NCI-H1048 (cell line): ENCODE measurements around the gene FGF14.

Experiments
- DNase-seq: peaks from one replicate; lab custom pipeline; 2025; lab: John Stamatoyannopoulos, UW

FGF14 gene

DNA sequence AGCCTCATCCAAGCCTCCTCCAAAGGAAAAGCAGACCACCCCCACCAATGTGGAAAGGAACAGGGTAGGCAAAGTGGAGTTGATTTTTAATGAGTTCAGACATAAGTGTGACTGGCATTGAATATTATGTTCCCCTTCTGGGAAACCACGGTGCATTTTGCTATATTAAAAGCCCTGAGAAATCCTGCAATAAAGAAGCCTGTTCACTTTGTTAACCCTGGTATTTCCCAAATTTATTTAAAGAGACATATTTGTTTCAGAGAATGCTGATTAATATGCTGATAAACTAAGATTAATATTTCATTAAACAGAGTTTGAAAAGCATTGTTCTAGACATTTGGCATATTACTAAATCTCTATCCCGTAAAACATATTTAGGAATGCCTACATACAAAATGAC is 151.4 kb downstream of the FGF14 start:
- DNase-seq = no peak

GRCh38 chr13:102244607-102245227 is 157.1 kb downstream of the FGF14 start:
- no peak for DNase-seq

DNA sequence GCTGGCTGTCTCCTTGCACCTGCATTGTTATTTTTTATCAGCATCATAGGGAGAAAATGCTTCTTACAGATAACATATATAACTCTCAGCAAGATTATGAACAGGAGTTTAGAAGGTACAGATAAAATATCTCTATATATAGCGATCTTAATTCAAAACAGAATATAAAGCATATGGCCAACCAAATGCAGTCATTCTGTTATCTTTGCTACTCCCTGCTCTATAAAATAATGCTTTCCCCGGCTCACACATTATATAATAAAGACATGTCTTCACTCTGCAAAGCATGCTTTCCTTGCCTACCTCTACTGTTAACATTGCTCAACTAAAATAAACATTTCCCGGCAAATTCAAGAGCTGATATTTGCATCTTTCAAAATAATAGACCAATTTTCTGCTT is 161.7 kb downstream of the FGF14 start:
- no peak for DNase-seq

GRCh38 chr13:102237230-102237629 is 164.6 kb downstream of the FGF14 start:
- DNase-seq = no peak

GRCh38 chr13:102236830-102237229 is 165.0 kb downstream of the FGF14 start:
- no peak for DNase-seq

DNA sequence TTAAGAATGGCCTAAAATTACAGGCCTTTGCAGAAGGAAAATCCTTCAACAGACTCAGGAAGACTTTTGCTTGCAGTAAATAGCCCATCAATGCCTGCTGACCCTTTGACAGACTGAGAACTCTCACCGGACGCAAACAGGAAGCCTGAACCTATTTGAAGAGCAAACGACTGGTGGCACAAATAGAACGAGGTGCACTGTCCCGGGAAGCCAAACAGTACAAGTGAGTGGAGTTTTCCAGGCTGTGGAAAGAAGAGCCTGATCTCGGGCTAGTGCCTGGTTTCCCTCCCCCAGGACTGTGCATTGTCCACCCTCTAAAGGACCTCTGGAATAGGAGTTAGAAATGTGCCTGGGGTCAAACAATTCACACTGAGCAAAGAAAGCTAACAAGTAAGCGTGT is 165.5 kb downstream of the FGF14 start:
- no peak for DNase-seq

- DNase-seq = no peak
These were observed 166.2 kb downstream of the FGF14 start for GRCh38 chr13:102235689-102236088.

DNA sequence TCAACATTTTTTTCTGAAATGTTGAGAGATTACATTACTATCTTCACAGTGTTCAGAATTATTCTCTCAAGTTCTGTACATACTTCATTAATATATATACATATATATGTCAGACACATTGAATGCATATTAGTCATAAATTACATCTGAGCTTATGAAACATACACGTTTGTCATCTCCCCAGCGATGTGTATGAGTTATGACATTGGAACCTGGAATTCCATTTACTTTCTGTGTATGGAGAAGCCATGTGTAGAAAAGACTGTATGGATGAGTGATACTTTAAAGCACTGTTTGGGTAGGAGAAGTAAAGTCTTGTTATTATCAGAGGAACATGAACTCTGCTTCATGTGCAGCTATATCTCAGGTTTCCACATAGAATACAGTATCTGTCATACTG is 167.2 kb downstream of the FGF14 start:
- DNase-seq = no peak

GRCh38 chr13:102233566-102234208 is 168.2 kb downstream of the FGF14 start:
- DNase-seq = peak; percentile 1

DNA sequence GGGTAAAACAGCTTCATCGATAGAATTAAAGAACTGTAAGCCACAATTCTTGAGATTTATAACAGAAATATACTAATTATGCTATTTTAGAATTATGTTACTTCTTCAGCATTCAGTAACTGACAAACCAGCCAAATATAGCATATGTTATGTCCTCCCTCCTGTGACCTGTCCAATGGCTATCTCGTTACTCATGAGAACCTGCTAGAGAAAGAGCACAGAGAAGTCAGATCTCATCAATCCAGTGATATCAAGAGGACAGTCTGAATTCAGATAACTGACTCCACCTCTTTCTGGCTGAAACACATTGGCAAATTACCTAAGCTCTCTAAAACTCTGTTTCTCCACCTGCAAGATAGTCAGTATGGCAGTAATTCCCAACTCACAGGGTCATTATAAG is 170.4 kb downstream of the FGF14 start:
- no peak for DNase-seq

DNA sequence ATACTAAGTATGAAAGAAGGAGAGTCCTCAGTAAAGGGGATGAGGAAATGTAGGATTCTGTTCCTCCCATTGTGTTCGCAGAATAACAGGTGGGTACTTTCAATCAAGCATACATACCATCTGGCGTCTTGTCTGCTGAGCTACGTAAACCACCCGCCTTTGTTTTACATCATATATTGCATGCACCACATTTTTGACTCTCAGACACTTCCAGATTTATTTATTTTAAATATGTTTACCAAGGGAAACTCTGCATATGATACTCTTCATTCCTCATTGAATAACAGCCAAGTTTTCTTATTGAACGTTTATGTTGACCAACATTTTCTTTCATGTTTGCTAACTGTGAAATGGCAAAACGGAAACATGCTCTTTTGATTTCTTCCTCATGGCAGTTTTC is 174.1 kb downstream of the FGF14 start:
- no peak for DNase-seq

DNA sequence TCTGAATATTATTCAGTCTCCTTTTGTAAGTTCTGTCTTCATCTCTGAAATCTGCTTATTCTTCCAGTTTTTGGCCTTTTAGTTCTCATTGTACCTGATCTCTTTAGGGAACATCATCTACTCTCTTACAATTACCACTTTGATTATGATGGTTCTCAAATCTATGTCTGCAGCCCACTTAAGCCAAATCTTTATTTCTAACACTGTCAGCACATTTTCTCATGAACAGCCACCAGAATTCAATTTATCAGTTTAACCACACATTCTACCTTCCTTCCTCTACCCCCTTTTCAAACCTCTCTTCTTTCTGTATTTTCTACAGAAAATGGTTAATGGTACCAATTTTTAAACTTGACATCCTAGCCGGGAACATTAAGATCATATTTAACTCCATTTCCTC is 175.3 kb downstream of the FGF14 start:
- DNase-seq = no peak

- no peak for DNase-seq
These were observed 176.0 kb downstream of the FGF14 start for GRCh38 chr13:102225892-102226291.

DNA sequence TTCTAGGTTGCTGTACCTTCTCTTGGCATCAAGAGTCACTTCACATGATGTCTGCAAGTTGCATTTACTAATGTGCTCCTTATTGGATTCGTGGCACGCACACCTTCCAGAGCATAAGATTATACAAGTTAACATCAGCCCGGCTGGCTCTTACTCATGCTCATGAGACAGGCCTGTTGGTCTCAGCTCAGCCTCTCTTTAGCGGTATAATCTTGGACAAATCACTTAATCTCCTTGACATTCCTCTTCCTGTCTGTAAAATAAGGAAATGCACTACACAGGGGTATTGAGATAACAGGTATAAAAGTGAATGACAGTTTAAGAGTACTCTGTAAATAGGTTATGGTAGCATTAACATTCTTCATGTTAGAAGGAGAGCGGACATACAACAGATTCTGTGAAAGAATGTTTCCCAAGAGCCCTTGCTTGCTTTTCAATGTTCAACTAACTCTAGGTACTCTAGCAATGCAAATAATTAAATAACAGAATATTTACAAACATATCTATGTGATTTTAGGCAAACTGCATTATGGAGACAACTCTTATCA is 181.1 kb downstream of the FGF14 start:
- DNase-seq = no peak

DNA sequence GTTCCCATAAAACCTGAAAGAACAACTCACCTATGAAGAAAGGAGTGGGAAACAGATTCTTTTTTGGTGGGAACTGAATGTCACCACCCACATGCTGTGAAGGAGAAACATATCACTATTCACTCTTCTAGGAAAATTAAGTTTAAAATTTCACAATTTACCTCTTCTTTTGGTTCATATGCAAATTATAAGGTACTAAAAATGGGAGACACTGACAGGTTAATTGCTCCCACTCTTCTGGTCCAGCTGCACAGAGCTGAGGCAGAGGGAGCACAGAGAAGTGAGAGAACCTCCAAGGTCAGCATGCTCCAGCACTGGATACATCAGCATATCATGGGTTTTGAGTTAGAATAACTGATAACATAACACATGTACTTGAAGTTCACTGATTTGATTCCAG is 186.9 kb downstream of the FGF14 start:
- DNase-seq = no peak

DNA sequence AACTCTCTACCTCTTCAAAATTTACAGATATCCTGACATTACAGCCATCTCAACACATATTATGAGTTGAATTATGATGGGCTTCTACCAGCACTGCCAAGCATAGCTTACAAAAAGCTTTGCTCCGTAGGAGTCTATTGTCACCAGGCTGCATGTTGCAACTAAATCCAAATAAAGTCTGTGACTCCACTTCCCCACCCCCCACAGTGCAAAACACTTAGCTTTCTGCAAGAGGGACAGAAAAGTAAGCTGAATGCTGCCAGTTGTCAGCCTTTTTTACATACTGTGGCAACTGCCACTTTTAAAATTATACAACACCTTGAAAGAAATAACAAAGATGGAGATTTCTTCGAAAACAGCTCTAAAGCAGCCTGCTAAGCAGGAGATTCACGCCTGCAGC is 189.1 kb downstream of the FGF14 start:
- no peak for DNase-seq

GRCh38 chr13:102208347-102208746 is 193.5 kb downstream of the FGF14 start:
- no peak for DNase-seq

DNA sequence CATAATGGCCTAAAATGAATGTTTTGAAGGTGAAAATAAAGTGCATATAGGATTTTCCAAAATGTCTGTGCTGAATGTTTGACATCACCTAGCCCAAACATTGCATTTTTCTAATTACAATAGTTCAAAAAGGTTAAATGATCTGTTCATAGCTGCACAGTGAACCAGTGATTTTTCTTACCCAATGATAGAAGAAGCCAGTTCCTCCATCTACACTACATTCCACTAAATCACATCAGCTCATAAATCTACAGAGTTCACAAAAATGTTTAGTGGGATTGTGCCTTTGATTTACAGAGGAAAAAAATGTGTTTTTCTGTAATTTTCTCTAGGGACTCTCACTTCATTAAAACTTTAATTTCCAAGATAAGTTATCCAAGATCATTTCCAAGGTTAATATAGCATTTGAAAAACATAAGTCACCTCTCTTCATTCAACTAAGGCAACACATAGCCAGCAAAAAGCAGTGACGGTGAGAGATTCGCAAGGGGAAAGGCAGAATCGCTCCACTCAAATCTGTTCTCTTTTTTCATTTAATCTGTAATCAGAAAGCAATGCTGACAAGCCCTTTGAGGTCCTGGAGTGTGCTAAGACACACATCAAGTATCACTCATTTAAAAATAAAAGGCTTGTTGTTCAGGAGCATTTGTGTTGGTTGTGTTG is 194.0 kb downstream of the FGF14 start:
- no peak for DNase-seq

- DNase-seq = no peak
These were observed 198.1 kb downstream of the FGF14 start for GRCh38 chr13:102203718-102204117.

GRCh38 chr13:102198418-102199311 is 203.2 kb downstream of the FGF14 start:
- DNase-seq = no peak

GRCh38 chr13:102197193-102197592 is 204.7 kb downstream of the FGF14 start:
- DNase-seq = no peak
